ENCODE data around the gene SETBP1.

The SETBP1 gene

GRCh38 chr18:44679056-44679913 is 1.4 kb upstream of the SETBP1 start:
- DNase-seq (ENCODE audit: low read depth in 4 of 4, low spot score in 1 of 4): peak; percentile 28 to 62 (median 45)

GRCh38 chr18:44679914-44680272 is 795 bp upstream of the SETBP1 start:
- peak in 2 of 4 experiments; percentile 20 to 22 for DNase-seq (ENCODE audit: low read depth in 4 of 4, low spot score in 1 of 4)

GRCh38 chr18:44681076-44681970 is 635 bp downstream of the SETBP1 start:
- DNase-seq (ENCODE audit: low read depth in 4 of 4, low spot score in 1 of 4): no peak

- DNase-seq (ENCODE audit: low read depth in 4 of 4, low spot score in 1 of 4): no peak
These were observed 1.6 kb downstream of the SETBP1 start for GRCh38 chr18:44682201-44682870.

- no peak for DNase-seq (ENCODE audit: low read depth in 4 of 4, low spot score in 1 of 4)
These were observed 2.2 kb downstream of the SETBP1 start for GRCh38 chr18:44682871-44683221.

GRCh38 chr18:44683556-44683955 is 2.9 kb downstream of the SETBP1 start:
- no peak for DNase-seq (ENCODE audit: low read depth in 4 of 4, low spot score in 1 of 4)

- DNase-seq (ENCODE audit: low read depth in 4 of 4, low spot score in 1 of 4): no peak
These were observed 4.6 kb downstream of the SETBP1 start for GRCh38 chr18:44685296-44685695.

GRCh38 chr18:44686156-44686555 is 5.5 kb downstream of the SETBP1 start:
- DNase-seq (ENCODE audit: low read depth in 4 of 4, low spot score in 1 of 4): no peak

GRCh38 chr18:44687421-44687820 is 6.7 kb downstream of the SETBP1 start:
- no peak for DNase-seq (ENCODE audit: low read depth in 4 of 4, low spot score in 1 of 4)

- no peak for DNase-seq (ENCODE audit: low read depth in 4 of 4, low spot score in 1 of 4)
These were observed 9.0 kb downstream of the SETBP1 start for GRCh38 chr18:44689736-44690135.

GRCh38 chr18:44691148-44691925 is 10.6 kb downstream of the SETBP1 start:
- no peak for DNase-seq (ENCODE audit: low read depth in 4 of 4, low spot score in 1 of 4)

GRCh38 chr18:44693030-44693784 is 12.5 kb downstream of the SETBP1 start:
- no peak for DNase-seq (ENCODE audit: low read depth in 4 of 4, low spot score in 1 of 4)

GRCh38 chr18:44695503-44695902 is 14.8 kb downstream of the SETBP1 start:
- DNase-seq (ENCODE audit: low read depth in 4 of 4, low spot score in 1 of 4): no peak

- DNase-seq (ENCODE audit: low read depth in 4 of 4, low spot score in 1 of 4): no peak
These were observed 16.2 kb downstream of the SETBP1 start for GRCh38 chr18:44696892-44697291.

- DNase-seq (ENCODE audit: low read depth in 4 of 4, low spot score in 1 of 4): no peak
These were observed 16.6 kb downstream of the SETBP1 start for GRCh38 chr18:44697315-44697714.

GRCh38 chr18:44698518-44698917 is 17.8 kb downstream of the SETBP1 start:
- no peak for DNase-seq (ENCODE audit: low read depth in 4 of 4, low spot score in 1 of 4)

GRCh38 chr18:44699572-44700261 is 19.0 kb downstream of the SETBP1 start:
- DNase-seq (ENCODE audit: low read depth in 4 of 4, low spot score in 1 of 4): no peak

GRCh38 chr18:44700652-44701051 is 20.0 kb downstream of the SETBP1 start:
- no peak for DNase-seq (ENCODE audit: low read depth in 4 of 4, low spot score in 1 of 4)

GRCh38 chr18:44701227-44701626 is 20.5 kb downstream of the SETBP1 start:
- DNase-seq (ENCODE audit: low read depth in 4 of 4, low spot score in 1 of 4): no peak

- no peak for DNase-seq (ENCODE audit: low read depth in 4 of 4, low spot score in 1 of 4)
These were observed 21.9 kb downstream of the SETBP1 start for GRCh38 chr18:44702594-44702993.
